HepG2 (cell line): Measurements from ENCODE around the gene DCC. TPM values are rescaled to one million over a fixed set of nuclear protein-coding genes. Genes with fewer than 3 reads are reported as not detected.

Experiments
- KLF9 ChIP-seq: IDR thresholded peaks from 2 replicates; pipeline ENCODE4 v1.6.1; 2016; ENCODE audit warnings: low read depth
- MAF1 ChIP-seq: sonication (generic); formaldehyde crosslinking; IDR thresholded peaks from 2 replicates; pipeline ENCODE4 v1.5.0; 2020; ENCODE audit warnings: missing genetic modification reagents, borderline replicate concordance
- MZF1 ChIP-seq: sonication (generic); formaldehyde crosslinking; IDR thresholded peaks from 2 replicates; pipeline ENCODE4 v1.8.1; 2023; ENCODE audit warnings: mild to moderate bottlenecking, missing genetic modification reagents, borderline replicate concordance
- PPARG ChIP-seq: conservative IDR thresholded peaks from 2 replicates; pipeline ENCODE4 v1.6.1; 2016; ENCODE audit warnings: missing biosample characterization, missing genetic modification reagents
- RBM22 ChIP-seq: fragments of 200-400 bp; formaldehyde crosslinking; optimal IDR thresholded peaks from 2 replicates; pipeline ENCODE3; 2017; ENCODE audit warnings: mild to moderate bottlenecking, low read length, moderate library complexity
- REL ChIP-seq: sonication (generic); formaldehyde crosslinking; conservative IDR thresholded peaks from 2 replicates; pipeline ENCODE4 v1.8.0; 2022; ENCODE audit warnings: mild to moderate bottlenecking, missing genetic modification reagents, moderate library complexity
- TFDP2 ChIP-seq: sonication (generic); formaldehyde crosslinking; IDR thresholded peaks from 2 replicates; pipeline ENCODE4 v1.4.0; 2020; ENCODE audit warnings: missing genetic modification reagents
- ZNF678 ChIP-seq: sonication (generic); formaldehyde crosslinking; IDR thresholded peaks from 2 replicates; pipeline ENCODE4 v1.4.0; 2020; ENCODE audit warnings: mild to moderate bottlenecking, missing genetic modification reagents
- ZNF709 ChIP-seq: sonication (generic); formaldehyde crosslinking; IDR thresholded peaks from 2 replicates; pipeline ENCODE4 v1.5.0; 2020; ENCODE audit warnings: mild to moderate bottlenecking, missing genetic modification reagents
- ZZZ3 ChIP-seq: sonication (generic); formaldehyde crosslinking; IDR thresholded peaks from 2 replicates; pipeline ENCODE4 v1.4.0; 2020; ENCODE audit warnings: missing genetic modification reagents, mild to moderate bottlenecking, borderline replicate concordance
- polyA plus RNA-seq, 8 experiments: library from polyadenylated mRNA; depleted of rRNA in 3 of 8; stranded (reverse) in 7 of 8; unstranded in 1 of 8; fragments of >200 nt; fragmentation: Illumina TruSeq in 4 of 8; extraction: Trizol in 4 of 8; gene quantifications; 2 replicates each; pipeline versions ENCODE4 v1.2.1 to v1.2.3, GENCODE V29; 2011 to 2016; ENCODE audit warnings: low read depth in 4 of 8, missing spikeins in 1 of 8, mixed read lengths in 1 of 8; ENCODE audit not compliant: insufficient read depth in 1 of 8
- total RNA-seq, 5 experiments: library from RNA; depleted of rRNA; stranded (reverse); fragments of >200 nt; fragmentation: Illumina TruSeq; extraction: Trizol; gene quantifications; 2 replicates each; pipeline ENCODE4 v1.2.3, GENCODE V29; 2016; ENCODE audit warnings: low read depth in 1 of 5
- TF ChIP-seq, protein P1 (sequence below): sonication (generic); formaldehyde crosslinking; IDR thresholded peaks from 2 replicates; pipeline ENCODE4 v1.4.0; 2020; ENCODE audit warnings: missing genetic modification reagents
- TF ChIP-seq, protein P2 (sequence below): sonication (generic); formaldehyde crosslinking; IDR thresholded peaks from 2 replicates; pipeline ENCODE4 v1.8.0; 2022; ENCODE audit warnings: missing genetic modification reagents, mild to moderate bottlenecking, moderate library complexity, borderline replicate concordance

DCC gene
- total and polyA plus RNA-seq, 2 of the 13 experiments (the other 11 are each of a cell fraction or from before 2014, with no cell fraction given) = not detected

- TF ChIP-seq, protein P1, sequence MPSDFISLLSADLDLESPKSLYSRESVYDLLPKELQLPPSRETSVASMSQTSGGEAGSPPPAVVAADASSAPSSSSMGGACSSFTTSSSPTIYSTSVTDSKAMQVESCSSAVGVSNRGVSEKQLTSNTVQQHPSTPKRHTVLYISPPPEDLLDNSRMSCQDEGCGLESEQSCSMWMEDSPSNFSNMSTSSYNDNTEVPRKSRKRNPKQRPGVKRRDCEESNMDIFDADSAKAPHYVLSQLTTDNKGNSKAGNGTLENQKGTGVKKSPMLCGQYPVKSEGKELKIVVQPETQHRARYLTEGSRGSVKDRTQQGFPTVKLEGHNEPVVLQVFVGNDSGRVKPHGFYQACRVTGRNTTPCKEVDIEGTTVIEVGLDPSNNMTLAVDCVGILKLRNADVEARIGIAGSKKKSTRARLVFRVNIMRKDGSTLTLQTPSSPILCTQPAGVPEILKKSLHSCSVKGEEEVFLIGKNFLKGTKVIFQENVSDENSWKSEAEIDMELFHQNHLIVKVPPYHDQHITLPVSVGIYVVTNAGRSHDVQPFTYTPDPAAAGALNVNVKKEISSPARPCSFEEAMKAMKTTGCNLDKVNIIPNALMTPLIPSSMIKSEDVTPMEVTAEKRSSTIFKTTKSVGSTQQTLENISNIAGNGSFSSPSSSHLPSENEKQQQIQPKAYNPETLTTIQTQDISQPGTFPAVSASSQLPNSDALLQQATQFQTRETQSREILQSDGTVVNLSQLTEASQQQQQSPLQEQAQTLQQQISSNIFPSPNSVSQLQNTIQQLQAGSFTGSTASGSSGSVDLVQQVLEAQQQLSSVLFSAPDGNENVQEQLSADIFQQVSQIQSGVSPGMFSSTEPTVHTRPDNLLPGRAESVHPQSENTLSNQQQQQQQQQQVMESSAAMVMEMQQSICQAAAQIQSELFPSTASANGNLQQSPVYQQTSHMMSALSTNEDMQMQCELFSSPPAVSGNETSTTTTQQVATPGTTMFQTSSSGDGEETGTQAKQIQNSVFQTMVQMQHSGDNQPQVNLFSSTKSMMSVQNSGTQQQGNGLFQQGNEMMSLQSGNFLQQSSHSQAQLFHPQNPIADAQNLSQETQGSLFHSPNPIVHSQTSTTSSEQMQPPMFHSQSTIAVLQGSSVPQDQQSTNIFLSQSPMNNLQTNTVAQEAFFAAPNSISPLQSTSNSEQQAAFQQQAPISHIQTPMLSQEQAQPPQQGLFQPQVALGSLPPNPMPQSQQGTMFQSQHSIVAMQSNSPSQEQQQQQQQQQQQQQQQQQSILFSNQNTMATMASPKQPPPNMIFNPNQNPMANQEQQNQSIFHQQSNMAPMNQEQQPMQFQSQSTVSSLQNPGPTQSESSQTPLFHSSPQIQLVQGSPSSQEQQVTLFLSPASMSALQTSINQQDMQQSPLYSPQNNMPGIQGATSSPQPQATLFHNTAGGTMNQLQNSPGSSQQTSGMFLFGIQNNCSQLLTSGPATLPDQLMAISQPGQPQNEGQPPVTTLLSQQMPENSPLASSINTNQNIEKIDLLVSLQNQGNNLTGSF (CRISPR knock-in tag) = no peak
- no peak for TF ChIP-seq ZZZ3 (CRISPR knock-in tag)
- TF ChIP-seq MZF1 (CRISPR knock-in tag) = no peak
- no peak for TF ChIP-seq ZNF709 (CRISPR knock-in tag)
- no peak for TF ChIP-seq PPARG (CRISPR knock-in tag)
- no peak for TF ChIP-seq REL (CRISPR knock-in tag)
- TF ChIP-seq TFDP2 (CRISPR knock-in tag) = no peak
- TF ChIP-seq, protein P2, sequence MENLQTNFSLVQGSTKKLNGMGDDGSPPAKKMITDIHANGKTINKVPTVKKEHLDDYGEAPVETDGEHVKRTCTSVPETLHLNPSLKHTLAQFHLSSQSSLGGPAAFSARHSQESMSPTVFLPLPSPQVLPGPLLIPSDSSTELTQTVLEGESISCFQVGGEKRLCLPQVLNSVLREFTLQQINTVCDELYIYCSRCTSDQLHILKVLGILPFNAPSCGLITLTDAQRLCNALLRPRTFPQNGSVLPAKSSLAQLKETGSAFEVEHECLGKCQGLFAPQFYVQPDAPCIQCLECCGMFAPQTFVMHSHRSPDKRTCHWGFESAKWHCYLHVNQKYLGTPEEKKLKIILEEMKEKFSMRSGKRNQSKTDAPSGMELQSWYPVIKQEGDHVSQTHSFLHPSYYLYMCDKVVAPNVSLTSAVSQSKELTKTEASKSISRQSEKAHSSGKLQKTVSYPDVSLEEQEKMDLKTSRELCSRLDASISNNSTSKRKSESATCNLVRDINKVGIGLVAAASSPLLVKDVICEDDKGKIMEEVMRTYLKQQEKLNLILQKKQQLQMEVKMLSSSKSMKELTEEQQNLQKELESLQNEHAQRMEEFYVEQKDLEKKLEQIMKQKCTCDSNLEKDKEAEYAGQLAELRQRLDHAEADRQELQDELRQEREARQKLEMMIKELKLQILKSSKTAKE = no peak
- no peak for TF ChIP-seq KLF9 (CRISPR knock-in tag)
- no peak for TF ChIP-seq ZNF678 (CRISPR knock-in tag)
- no peak for TF ChIP-seq RBM22
- no peak for TF ChIP-seq MAF1
Observed at GRCh38 chr18:52437161-52437560, 97.2 kb downstream of the DCC start (continued).
